ENCODE measurements around the gene NAA25.

The NAA25 gene

GRCh38 chr12:111980598-111980997 is 128.0 kb downstream of the NAA25 start:
- no peak overlapping the region for H3K4me3 ChIP-seq (ENCODE audit: low read depth, low read length)

- H3K4me3 ChIP-seq (ENCODE audit: low read depth, low read length), result no peak overlapping the region
Measured at GRCh38 chr12:111978545-111978944, 130.0 kb downstream of the NAA25 start.

GRCh38 chr12:111976860-111977259 is 131.7 kb downstream of the NAA25 start:
- no peak overlapping the region for H3K4me3 ChIP-seq (ENCODE audit: low read depth, low read length)
